Measurements from ENCODE around the gene SSC5D.
A peak's percentile ranks its signal among the peaks of the same experiment; 100 is the strongest.
"Not testable (repeated sequence)": the region's sequence is repeated elsewhere in the genome, so short reads cannot be mapped to it uniquely, and the experiment has no call there.

SSC5D gene

DNA sequence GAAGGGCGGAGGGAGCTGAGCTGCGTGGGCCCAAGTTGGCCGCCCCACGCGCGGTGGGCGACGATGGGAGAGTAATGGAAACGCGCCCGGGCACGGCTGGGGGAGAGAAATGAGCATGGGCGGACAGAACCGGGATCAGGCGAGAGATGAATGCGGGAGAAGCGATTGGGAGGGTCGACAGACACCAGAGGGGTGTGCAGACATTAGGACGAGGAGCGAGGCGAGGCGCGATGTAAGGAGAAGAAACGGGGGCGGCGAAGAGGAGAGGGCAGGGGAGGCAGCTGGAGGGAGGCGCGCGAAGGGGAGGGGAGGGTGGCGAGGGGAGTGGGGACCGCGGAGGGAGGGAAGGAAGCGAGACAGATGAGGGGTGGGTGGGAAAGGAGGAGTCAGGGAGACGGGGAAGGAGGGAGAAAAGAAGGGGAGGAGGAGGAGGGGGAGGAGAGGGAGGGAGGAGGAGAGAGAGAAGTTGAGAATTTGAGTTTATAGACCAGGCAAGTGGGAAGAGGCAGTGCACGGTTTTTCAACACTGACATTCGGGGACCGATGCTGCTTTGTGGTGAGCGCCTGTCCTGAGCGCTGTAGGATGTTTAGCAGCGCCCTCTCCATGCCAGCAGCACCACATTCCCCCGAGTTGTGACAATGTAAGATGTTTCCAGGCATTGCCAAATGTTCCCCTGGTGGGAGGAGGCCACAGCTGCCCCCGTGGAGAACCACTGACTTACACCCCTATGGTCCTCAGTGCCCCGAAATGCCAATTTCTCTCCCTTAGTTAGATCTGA lies 45.0 kb upstream of the SSC5D start, which contains the start of gene SHISA7:
Gene SHISA7, minus strand, starts transcription at position 256 of the 779 bp plus-strand sequence. CDS start 437 bp downstream, outside the sequence.
- POLR2A ChIA-PET (ENCODE audit: low non-redundant PET): no interaction called here
- no peak for DNase-seq (ENCODE audit: low spot score)
- no peak within 1 kb of the TSS for H3K27ac ChIP-seq
- CTCF ChIA-PET: interaction anchor here (0.6 to 0.9 kb wide), 3 partner anchors 25 to 584 kb away, joined by 3 read pairs; no protein-coding TSS in a partner anchor
- TF ChIP-seq CTCF (conservative IDR thresholded peaks at IDR 0.05; ENCODE audit: low read depth): no peak

GRCh38 chr19:55443824-55444480 lies 44.3 kb upstream of the SSC5D start:
- no peak for DNase-seq (ENCODE audit: low spot score)
- no peak for TF ChIP-seq CTCF (conservative IDR thresholded peaks at IDR 0.05; ENCODE audit: low read depth)
- no peak overlapping the region for H3K27ac ChIP-seq
- POLR2A ChIA-PET (ENCODE audit: low non-redundant PET): no interaction called here
- CTCF ChIA-PET: interaction anchor here (0.7 to 0.9 kb wide), 2 partner anchors 24 to 585 kb away, joined by 3 read pairs; no protein-coding TSS in a partner anchor

GRCh38 chr19:55444646-55445045 lies 43.6 kb upstream of the SSC5D start:
- no peak for TF ChIP-seq CTCF (conservative IDR thresholded peaks at IDR 0.05; ENCODE audit: low read depth)
- CTCF ChIA-PET: no interaction called here
- H3K27ac ChIP-seq: no peak overlapping the region
- DNase-seq (ENCODE audit: low spot score): no peak
- POLR2A ChIA-PET (ENCODE audit: low non-redundant PET): no interaction called here

- ChIA-PET POLR2A (ENCODE audit: low non-redundant PET) (no interaction called here), CTCF (interaction anchor here (0.6 to 0.7 kb wide), 2 partner anchors 300 to 310 kb away, joined by 4 to 7 read pairs; no protein-coding TSS in a partner anchor)
- DNase-seq (ENCODE audit: low spot score): peak; percentile 88
- no peak for TF ChIP-seq CTCF (conservative IDR thresholded peaks at IDR 0.05; ENCODE audit: low read depth)
- H3K27ac ChIP-seq: peak overlapping the region; percentile 80
These were observed 42.2 kb upstream of the SSC5D start for GRCh38 chr19:55446060-55446459.

GRCh38 chr19:55447421-55448174 lies 40.6 kb upstream of the SSC5D start:
- no peak for TF ChIP-seq CTCF (conservative IDR thresholded peaks at IDR 0.05; ENCODE audit: low read depth)
- peak; percentile 67 for DNase-seq (ENCODE audit: low spot score)
- ChIA-PET CTCF (interaction anchor here (1.0 kb wide), 1 partner anchor 359 kb away, joined by 4 read pairs; no protein-coding TSS in a partner anchor), POLR2A (ENCODE audit: low non-redundant PET) (no interaction called here)
- H3K27ac ChIP-seq: peak overlapping the region; percentile 80

GRCh38 chr19:55448175-55448490 lies 40.1 kb upstream of the SSC5D start:
- H3K27ac ChIP-seq: peak overlapping the region; percentile 80
- CTCF ChIA-PET; DNase-seq (ENCODE audit: low spot score); POLR2A ChIA-PET (ENCODE audit: low non-redundant PET): not testable (repeated sequence)

Measured in RWPE1 (cell line).